DMS53 treated with DMSO at 0.1 percent for 48 hours (cell line): ENCODE measurements around the gene KIF12.
"Not testable (repeated sequence)": the region's sequence is repeated elsewhere in the genome, so short reads cannot be mapped to it uniquely, and the experiment has no call there.

Source experiments
- DNase-seq: peaks from one replicate; lab custom pipeline; 2025; ENCODE audit not compliant: unreplicated experiment; lab: John Stamatoyannopoulos, UW

The KIF12 gene

DNA sequence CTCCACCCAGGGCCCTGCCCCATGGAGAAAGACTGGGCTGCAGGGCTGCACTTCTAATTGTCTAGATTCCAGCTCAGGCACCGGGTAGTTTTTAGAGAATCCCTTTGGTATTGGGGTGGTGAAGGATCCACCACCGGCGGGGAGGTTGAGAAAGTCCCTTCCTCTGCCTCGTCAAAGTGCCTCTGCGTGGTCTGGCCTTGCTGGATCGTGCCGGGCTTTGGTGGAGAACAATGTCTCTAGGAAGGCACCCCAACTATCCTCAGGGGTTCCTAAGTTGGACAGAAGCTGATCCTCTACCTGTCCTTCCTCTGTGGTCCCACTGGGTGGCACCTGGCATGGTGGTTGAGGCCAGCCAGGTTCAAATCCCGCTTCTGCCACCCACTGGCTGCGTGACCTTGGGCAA lies 13.7 kb downstream of the KIF12 start:
- DNase-seq, result no peak

DNA sequence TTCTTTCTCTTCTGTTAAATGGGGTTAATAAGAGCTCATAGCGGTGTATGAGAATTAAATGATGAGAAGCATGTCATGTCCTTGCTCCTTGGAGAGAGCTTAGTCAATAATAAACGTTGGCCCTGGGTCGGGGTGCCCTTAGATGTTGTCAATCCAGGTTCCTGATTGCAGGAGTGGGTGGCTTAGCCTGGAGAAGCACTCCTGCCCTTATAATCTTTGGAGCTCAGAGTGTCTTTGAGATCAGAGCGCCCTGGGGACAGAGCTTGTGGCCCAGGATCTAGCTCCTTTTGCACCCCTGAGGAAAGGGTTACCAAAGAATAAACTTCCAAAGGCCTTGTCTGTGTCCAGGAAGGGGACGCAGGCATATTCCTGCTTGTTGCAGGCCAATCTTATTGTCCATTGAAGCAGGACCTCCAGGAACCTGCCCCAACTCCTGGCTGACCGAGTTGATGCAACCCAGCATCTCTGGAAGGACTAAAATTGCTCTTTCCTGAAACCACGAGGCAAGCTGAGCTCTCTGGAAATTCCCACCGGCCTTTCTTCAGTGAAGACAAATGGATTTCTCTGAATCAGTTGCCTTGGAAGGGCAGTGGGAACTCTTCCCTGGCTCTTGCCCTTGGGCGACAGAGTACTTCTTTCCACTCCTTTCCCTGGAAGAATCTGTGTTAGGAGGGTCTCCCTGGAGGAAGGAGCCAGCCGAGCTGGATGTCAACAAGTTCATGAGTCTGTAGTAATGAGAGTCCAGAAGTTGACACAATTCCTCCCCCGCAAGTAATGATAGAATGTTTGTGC lies 14.6 kb downstream of the KIF12 start:
- no peak for DNase-seq

DNA sequence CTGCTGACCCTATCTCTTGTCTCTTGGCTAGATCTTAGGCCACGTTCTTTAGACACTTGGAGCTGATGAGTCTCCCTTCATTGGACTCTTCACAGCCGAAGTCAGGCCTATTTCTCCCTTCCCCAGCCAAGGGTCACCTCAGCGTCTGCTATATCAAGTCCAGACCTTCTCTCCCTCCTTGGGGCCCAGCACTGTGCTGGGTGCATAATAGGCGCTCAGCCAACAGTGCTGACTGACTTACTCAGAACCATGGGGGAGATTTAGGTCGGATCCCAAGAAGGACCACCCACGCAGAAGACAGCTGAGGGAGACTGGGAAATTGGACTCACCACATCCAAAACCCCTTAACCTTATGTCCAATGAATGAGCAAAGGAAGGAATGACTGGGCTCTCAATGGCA lies 15.4 kb downstream of the KIF12 start:
- DNase-seq, result no peak

DNA sequence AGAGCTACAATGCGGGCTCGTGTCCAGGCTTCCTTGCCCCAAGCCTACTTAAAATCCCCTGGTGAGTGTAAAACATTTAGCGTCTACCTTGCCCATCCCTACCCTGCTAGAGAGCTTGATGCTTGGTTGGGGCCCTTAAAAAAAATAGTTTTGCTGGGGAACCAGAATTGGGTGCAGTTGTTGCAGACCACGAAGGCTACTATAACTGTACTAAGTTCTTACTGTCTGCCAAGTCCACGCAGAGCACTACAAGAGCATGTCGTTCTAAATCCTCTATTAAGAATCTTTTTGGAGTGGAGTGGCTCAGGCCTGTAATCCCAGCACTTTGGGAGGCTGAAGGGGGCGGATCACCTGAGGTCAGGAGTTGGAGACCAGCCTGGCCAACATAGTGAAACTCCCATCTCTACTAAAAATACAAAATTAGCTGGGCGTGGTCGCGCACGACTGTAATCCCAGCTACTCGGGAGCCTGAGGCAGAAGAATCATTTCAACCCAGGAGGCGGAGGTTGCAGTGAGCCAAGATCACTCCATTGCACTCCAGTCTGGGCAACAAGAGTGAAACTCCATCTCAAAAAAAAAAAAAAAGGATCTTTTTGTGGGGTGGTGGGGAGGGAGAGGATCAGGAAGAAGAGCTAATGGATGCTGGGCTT lies 16.2 kb downstream of the KIF12 start:
- not testable (repeated sequence) for DNase-seq

DNA sequence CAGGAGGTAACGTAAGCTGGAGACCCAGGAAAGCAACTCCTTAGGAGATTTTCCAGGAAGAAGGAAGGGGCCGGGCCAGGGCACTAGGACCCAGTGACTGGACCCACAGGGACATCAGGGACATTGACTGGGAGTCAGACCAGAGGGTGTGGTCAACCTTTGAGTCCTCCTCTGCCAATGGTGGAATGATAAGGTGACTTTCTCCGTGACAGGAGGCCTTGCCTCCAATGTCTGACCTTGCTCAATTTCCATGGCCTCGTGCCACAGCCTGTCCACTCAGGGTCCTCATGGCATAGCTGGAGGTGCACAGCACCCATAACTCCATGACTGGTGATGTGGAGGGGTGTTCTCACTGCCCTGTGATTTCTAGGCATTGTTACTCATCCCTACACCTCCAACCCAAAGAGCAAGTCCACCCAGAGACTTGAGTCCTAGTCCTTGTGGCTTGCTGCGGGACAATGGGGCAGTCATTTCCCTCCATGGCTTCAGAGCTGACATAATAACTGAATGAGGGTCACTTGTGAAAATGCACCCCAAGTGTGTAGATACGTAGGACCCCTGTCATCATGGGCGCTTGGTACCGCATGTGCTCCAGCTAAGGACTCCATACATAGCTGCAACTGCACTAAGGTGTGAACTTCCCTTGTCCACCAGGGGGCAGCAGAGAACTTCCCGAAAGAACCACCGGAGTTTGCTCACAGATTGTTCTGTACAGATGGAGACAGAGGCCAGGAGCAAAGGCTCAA lies 16.9 kb downstream of the KIF12 start:
- peak; percentile 69 for DNase-seq

DNA sequence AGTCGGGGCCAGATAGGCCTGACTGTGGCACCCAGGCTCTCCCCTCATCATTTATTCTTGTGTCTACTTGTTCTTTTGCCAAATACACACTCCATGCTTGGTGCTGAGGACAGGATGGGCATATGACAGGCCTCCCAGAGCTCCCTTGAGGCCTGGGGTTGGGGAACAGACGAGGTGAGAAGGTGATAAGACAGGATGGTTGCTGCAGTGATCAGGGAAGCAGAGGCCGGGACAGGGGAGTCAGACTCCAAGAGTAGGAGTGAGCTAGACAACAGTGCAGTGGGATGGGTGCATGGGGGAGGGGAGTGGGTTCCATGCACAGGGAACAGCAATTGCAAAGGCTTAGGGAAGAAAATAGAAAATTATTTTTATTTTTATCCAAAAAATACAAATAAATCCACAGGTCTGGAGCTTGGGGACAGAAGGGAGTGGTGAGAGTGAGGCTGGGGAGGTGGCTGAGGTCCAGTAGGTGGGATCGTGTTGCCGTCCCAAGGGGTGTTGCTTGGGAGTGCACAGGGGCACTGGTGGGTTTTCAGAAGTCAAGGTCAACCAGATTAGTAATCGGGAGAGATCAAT lies 17.6 kb downstream of the KIF12 start:
- DNase-seq, result no peak

DNA sequence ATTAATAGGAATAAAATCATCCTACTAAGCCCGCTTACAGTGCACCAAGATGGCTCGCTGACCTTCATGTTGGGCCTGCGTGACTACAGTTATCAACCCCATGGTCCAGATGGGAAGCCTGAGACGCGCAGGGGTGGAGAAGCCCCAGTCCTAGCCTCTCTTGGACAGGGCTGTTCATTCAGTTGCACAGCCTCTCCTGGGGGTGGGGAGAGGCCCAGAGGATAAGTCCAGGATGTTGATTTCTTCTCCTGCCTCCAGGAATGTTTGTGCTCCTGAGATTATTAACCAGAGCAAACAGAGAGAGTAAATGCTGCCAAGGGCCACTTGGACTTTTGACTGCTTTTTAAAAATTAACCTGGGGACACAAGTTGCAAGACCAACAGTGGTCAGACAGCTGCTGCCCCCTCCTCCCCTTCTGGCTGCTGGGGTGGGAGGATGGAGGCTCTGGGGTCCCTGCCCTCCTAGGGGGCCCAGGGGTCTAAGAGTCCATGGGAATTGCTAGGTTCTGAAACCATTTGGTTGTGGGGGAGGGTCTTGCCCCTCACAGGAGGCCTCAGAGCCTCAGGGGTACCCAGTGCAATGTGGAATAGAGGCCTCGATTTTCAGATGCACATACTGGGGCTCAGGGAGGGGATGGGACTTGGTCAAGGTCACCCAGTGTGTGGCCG lies 18.2 kb downstream of the KIF12 start:
- DNase-seq, result peak; percentile 80

DNA sequence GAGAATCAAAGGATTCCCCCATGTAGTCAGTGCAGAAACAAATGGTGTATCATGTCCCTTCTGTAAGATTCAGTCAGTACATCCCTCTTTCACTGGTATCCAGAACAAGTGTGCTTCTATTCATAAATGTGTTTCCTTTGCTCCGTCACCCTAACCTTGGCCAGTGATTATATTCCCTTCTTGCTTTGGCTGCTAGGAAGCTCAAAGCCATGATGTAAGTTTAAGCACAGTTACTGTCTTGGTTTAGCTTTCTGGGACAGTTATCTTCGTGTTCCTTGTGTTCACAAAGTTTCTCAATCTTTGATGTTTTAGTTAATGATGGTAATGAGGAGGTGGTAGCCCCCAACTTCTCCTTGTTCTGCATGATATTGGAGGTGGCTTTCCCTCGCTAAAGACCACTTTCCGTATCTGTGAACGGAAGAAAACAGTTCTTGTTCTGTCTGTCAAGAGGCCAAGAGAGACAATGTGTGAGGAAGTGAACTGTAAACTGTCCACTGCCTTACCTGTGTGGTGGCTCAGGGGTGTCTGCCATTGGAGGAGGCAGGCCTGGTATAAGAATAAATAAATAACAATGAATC lies 18.8 kb downstream of the KIF12 start:
- no peak for DNase-seq

DNA sequence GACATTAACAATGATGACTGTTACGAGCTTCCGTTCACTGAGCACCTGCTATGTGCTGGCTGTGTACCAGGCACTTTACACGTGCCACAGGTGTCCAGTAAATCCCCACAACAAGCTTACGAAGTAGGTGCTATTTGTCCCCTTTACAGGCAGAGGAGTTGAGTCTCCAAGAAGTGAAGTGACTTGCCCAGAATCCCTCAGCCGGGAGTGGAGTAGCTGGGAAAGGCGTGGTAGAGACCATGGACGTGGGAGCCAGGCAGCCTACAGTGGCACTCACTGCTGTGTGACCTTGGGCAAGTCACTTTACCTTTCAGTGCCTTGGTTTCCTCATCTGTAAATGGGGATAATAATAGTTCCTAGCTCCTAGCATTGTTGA lies 20.3 kb downstream of the KIF12 start:
- no peak for DNase-seq

DNA sequence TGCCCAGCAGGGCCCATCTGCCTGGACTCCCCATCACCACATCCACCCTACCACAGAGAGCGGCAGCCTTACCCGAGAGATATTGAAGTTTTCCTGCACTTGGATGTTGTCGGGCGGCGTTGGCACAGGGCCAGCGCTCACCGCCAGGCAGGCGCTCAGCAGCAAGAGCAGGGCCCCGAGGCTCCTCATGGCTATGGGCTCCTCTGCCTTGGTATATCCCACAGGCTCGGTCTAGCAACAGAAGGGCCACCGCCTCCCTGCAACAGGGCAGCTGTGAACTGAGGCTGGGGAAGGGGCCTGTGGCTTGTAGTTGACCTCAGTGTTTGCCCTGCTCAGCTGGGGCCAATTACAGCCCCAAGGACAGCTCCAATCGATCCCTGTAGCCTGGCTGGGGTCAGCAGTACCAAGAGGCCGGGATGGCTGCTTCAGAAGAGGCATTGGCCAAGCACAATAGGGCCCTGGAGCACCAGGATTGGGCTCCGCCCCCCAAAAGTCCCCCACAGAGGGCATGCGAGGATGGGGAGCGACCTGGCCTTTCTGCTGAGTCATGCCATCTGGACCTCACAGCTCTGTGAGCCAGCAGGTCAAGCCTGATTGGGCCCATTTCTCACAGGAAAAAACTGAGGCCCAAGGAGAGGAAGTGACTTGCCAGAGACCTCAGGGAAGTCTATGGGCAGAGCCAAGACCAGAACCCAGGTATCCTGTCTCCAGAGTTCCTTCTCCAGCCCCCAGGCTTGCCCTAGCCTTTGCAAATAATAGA lies 20.9 kb downstream of the KIF12 start, which contains the start of gene AMBP:
AMBP (minus strand) TSS at position 280 of the 760 bp plus-strand sequence; CDS start at position 189, 91 bp downstream.
- no peak for DNase-seq

DNA sequence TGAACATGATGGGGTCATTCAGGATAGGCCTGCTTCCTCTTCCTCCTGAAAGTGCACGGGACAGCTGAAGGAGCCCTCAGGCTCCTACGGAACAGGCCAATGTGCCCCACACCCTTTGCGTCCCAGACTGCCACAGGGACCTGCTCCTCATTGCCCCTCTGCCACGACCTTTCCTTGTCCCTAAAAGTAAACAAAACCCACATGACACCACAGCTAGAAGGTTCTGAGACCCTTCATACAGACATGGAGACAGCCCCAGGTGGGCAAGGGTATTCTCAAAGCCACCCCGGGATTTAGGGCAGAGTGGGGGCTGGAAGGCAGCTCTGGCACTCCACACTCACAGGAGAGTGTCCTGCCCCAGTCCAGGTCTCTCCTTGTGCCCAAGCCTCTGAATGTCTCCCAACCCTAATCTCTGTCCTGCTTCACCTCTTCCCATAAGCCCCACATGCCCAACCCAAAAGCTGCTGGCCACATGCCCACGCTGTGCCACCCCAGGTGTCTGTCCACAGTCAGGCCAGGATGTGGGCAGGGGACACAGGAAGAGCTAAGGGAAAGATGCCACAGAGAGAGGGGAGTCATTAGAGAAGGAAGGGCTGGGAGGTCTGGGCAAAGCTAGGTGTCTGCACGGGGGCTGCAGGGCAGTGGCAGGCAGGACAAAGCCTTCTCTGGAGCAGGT lies 21.8 kb downstream of the KIF12 start:
- DNase-seq, result no peak

DNA sequence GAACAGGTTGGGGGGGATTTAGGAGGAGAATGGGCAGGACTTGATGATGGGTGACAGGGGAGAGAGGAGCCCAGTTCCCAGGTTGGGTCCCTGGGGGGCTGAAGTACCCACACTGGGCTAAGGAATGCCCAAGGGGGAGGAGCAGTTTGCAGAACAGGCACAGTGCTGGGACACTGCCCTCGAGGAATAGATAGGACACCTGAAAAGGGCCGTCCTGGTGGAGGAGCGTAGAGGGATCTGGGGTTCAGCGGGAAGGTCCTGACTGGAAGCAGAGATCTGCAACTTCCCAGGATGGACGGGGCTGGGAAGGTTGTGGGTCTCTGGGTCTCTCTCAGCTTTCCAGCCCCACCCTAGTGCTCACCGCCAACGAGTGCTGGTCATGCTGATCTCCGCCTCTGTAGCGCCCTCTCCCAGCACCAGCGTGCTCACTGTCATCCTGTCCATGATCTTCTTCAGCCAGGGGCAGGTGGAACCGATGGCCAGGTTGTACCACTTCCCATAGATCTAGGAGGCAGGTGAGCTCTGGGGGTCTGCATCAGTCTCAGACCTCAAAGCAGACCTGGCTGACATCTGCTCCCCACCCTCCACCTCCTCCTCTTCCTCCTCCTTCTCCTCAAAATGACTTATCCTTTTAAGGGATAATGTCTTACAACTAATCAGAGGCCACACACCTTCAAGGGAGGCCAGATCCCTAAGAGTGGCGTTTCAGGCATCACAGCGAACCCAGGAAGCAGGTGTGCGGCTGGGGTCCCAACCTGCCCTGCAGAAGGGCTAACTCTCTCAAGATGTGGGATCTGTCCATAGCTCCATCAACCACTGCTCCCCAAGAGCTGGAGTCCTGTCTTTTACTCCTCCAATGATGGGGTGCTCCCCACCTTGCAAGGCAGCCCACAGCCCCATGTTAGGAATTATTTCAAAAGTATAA lies 22.6 kb downstream of the KIF12 start:
- no peak for DNase-seq

DNA sequence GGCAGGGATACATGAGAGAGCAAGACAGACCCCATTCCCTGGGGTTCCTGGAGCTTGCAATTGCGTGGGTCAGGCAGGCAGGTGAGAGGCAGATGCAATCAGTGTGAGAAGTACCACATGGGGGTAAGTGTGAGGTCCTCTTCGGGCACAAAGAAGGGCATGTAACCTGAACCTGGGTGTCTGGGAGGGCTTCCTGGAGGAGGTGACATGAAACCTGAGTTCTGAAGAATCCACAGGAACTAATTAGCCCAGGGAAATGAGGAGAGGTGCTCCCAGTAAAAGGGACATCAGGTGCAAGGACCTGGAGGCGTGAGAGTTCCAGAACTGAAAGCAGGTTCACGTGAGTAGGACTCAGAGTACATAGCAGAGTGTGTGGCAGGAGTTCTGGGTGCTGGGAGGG lies 23.5 kb downstream of the KIF12 start:
- no peak for DNase-seq

DNA sequence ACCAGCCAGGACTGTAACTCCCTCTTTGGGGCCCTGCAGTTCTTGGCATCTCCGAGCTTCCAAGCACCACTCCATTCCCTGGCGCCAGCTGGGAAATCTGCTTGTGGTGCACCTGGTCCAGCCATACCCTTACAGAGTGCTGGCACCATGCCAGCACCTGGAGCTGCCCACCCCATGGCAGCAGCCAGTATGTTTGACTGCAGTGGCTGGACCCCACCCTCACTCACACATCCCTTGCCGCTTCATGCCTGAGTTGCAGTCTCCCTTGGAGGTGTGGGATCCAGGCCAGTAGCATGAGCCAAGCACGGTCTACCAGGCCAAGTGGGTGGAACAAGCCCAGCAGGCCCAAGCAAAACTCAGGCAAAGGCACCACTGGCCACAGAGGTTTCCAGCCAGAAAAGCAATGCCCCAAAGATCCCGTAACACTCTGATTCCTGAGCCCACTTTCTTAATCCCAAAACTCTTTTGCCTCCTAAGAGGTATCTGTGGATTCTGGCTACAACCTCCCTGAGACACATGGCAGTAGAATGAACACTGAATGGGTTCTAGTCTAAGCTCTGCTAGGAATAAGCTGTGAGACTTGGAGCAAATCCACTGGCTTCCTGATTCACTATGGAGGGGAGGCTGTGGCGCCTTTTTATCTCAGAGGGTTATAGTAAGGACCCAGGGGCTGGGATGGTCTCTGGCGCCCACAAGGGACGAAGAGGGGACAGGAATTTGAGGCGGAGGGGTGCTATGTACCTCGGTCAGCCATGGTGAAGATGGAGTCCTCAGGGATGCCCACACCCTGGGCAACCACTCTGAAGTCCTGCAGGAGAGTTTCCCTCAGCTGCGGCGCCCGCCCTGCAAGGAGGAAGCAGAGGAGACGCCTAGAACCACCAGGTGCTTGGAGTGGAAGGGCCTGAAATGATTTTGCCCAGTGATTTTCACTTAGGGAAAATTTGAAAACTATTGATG lies 26.6 kb downstream of the KIF12 start:
- no peak for DNase-seq

DNA sequence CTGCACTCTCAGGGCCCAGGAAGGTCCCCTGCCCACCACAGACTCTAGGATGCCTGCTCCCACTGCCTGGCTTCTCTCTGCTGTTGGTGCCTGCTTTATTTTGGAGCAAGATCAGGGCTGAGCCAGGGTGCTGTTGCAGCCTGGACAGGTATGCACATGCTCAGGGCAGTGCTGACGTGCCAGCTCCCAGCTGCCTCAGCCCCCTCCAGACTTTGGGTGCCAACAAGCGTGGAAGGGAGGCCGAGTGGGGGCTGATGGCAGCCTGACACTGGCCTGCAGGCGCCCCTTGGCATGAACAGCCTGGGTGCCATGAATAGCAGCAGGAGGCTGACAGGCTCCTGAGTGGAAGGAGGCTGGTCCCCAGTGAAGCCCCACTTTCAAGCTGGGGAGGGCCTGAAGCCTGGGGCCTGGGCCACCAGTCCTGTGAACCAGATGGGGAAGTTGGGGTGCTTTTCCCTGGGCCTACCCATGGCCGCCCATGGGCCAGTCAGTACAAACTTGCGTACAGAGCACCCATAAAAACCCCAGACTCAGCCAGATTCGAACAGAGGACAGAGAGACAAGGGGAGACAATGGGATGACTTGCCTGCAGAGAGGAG lies 27.8 kb downstream of the KIF12 start:
- DNase-seq, result no peak

DNA sequence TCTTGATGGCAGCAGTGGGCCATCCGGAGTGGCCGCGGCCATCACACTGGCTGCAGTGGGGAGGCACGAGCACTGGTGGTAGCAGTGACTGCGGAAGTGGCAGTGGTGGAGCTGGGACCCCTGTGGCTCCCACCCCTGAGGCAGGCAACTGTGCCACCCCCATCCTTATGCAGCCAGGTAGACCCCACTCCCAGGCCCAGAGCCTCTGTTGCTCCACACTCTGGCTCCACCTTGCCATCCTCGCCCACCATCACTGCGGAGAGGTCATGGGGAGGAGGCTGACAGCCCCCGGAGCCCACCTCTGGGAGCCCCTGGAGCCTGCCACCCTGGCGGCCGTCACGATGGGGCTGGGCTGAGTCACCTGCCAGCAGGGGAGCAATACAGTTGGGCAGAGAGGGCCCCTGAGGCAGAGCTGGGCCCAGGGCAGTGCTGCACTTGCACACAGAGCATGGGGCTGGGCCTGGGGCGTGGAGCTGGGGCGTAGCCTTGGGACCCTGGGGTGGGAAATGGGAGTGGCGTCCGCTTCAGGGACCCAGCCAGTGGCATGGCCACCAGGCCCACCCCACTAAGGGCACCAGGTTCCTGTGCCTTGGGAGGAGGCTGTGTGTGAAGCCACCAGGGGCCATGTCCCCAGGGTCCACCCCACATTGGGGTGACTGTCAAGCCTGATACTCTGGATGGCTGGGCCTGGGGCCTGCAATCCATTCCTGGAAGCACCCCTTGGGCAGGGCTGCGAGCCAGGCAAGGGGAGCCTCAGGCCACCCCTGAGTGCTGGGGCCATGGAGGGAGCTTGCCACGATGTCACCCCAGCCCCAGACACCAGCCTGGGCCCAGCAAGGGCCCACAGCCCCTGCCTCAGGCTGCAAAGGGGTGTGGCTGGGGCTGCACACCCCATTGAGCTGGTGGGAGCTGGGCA lies 28.6 kb downstream of the KIF12 start:
- DNase-seq, result no peak
